RPMI7951 (cell line): ENCODE results near the gene SPINK1. TPM values are rescaled to one million over a fixed set of nuclear protein-coding genes. Genes with fewer than 3 reads are reported as not detected.
A peak's percentile ranks its signal among the peaks of the same experiment; 100 is the strongest.
"Not testable (repeated sequence)": the region's sequence is repeated elsewhere in the genome, so short reads cannot be mapped to it uniquely, and the experiment has no call there.

ENCODE experiments used
- DNase-seq: peaks from one replicate; pipeline ENCODE4 v3.0.0-alpha.2; 2012; ENCODE audit warnings: low read depth
- total RNA-seq: library from RNA; depleted of rRNA; stranded (reverse); fragments of >200 nt; shearing (Covaris generic); gene quantifications from 2 replicates; pipeline ENCODE4 v1.2.3, GENCODE V29; 2014

SPINK1 gene
- total RNA-seq, 1 experiment from 2014 or later: not detected

DNA sequence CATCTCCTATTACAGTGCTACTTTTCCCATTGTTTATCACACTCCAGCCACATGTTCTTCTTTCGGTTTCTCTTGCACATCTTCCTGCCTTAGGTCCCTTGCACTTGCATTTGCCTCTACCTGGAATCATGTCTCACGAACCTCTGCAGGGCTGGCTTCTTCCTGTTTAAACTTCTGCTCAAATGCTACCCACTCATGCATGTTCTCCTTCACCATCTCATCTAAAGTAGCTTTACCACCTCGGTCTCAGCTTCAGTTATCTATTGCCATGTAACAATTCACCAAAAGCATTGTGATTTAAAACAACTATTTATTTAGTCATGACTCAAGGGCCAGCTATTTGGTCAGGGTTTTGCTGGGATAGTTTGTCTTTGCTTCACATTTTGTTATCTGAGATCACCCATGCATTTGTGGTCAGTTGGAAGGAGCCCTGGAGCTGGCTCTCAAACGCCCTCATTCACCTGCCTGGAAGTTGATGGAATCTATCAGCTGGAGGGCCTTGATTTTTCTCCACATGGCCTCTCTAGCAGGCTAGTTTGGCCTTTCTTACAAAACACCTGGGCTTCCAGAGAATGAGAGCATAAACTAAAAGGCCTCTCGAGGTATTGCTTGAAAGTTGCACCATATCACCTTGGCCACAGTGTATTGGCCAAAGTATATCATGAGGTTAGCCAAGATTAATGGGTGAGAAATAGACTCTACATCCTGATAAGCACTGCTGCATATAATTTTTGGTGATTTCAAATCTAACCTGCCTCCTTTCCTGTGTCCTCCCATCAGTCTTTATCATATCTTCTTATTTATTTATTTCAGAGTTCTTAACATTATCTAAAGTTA is 21.4 kb downstream of the SPINK1 start:
- DNase-seq: no peak

DNA sequence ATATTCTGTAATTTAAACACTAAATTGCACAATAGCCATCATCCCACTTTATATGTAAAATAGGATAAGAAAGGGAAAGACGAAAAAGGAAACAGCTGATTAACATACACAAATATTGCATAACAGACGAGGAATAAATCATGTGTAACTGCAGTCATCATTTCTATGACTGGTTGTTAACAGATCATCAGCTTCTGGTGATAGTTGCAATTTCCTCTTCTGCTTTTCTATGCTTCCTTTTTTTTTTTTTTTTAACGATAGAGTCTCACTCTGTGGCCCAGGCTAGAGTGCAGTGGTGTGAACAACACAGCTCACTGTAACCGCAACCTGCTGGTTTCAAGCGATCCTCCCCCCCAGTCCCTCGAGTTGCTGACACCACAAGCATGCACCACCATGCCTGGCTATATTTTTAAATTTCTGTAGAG is 26.4 kb downstream of the SPINK1 start:
- no peak for DNase-seq

DNA sequence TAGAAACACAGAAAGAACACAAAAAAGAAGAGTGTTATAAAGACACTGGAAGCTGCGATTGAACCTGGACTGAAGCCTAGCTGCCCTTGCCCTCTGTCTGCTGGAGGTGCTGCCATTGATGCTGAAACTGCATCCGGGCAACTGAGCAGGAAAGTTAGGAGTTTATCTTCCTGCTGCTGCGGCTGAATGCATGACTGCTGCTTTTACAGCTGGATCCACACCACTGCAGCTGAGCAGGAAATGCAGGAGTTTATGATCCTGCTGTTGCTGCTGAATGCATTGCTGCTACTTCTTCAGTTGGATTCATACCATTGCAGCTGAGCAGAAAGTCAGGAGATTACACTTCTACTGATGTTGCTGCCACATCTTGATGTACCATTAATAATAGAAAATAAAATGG is 27.1 kb downstream of the SPINK1 start:
- no peak for DNase-seq

DNA sequence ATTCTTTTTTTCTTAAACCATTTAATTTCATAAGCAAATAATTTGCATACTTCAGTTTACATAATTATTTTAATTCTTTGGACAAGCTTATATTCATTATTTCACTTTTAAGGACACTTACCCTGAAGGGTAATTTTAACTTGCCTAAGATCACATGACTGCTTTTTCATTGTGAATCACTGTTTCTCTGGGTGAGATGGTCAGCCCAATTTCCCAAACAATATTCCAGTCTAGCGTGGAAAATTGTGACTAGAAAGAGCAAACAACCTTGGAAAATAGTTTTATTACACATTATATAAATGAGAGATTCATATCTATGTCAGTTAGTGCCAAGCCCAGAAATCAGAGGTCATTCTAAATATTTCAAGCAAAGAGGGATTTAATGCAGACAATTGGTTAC is 27.5 kb downstream of the SPINK1 start:
- DNase-seq: no peak

DNA sequence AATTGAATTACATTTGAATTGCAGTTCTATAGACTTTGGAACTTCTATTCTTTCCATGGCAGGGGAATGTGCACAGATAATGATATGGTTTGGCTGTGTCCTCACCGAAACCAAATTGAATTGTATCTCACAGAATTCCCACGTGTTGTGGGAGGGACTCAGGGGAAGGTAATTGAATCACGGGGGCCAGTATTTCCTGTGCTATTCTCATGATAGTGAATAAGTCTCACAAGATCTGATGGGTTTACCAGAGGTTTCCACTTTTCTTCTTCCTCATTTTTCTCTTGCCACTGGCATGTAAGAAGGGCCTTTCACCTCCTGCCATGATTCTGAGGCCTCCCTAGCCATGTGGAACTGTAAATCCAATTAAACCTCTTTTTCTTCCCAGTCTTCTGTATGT is 28.3 kb downstream of the SPINK1 start:
- DNase-seq: not testable (repeated sequence)

DNA sequence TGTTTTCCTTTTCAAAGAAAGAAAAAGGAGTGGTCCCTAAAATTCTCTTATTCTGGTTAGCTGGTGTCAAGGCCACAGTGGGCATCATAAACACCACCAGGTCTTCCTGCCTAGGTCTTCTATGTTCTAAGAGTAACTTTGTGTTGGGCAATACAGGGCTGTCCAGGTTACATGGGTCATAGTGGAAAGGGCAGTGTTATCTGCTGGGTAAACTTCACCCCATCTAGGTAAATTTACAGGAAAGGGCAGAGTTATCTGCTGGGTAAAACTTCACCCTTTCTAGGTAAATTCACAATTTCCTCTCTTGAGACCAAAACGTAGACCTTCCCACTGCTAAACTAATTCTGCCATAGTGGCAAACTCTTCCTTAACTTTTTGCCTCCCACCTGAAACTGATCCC is 30.0 kb downstream of the SPINK1 start:
- DNase-seq: no peak

DNA sequence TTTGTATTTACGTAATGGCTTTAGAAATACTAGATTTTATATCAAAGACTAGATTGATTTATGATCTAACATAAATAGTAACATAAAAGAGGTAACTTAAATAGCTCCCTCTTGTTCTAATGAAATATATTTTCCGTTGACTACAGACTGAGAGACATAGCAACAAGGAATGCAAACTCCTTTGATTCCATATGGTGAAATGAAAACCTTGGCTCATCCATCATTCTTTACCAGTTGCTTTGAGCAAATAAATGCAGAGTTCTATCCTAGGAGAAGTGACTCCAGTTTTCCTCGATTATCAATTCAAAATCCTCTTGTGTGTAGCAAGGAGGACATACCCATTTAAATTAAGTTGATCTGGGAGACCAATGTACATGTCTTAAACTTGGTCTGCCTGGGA is 31.0 kb downstream of the SPINK1 start:
- no peak for DNase-seq

DNA sequence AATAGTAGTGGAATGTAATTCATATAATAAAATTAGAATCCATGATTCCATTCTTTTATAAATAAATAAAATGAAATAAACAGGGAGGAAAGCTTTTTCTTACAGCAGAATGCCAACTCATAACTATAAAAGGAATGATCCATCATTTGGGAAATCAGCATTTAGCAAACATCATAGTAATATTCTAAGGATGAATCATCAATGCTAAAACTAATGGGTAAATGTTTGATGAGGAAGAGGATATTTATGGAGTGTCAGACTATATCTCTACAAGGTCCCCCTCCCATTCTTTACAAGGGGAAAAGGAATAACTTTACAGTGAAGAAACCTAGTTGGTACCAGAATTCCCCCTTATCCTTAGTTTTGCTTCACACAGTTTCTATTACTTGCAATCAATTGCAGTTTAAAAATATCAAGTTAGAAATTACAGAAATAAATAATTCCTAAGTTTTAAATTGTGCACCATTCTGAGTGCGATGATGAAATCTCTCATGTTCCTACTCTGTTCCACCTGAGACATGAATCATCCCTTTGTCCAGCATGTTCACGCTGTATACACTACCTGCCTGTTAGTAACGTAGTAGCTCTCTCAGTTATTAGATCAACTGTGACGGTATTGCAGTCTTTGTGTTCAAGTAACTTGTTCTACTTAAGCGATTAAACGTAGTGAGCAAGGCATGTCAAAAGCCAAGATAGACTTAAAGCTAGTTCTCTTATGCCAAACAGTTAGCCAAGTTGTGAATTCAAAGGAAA is 34.7 kb downstream of the SPINK1 start:
- DNase-seq: no peak

DNA sequence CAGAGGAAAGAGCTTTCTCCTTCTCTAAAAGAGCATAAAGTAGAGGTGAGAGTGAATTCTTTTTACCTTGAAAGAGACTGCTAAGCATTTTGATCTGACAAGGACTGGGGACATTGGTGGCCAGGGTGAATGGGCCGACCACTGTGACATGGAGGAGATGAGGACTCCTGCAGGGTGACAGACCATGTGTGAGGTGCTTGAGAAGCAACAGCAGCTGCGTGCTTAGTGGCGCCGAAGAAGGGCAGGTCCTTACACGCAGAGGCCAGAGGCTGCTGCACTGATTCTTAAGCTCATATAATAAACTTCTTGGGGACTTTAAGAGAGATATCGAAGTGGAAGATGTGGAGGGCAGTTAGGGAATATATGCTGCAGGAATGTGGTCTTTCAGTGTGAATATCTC is 40.3 kb downstream of the SPINK1 start:
- DNase-seq: no peak

DNA sequence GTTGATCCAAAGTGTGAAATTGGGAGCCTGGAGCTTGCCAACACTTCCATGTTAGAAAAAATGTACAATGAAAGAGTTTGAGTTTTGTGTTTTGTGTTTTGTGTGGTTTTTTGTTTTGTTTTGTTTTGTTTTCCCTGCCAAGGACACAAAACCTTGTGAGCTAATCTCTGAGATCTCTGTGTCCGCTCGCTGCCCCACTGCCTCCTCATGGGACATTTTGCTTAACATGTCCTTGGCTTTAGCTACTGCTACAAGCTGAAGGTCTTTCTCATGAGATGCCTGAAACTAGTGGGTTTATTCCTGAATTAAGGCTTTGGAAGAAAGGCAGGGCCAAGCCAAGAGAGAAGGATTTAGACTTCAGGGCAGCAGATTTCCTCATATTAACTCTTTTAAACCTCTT is 41.7 kb downstream of the SPINK1 start:
- DNase-seq: no peak

DNA sequence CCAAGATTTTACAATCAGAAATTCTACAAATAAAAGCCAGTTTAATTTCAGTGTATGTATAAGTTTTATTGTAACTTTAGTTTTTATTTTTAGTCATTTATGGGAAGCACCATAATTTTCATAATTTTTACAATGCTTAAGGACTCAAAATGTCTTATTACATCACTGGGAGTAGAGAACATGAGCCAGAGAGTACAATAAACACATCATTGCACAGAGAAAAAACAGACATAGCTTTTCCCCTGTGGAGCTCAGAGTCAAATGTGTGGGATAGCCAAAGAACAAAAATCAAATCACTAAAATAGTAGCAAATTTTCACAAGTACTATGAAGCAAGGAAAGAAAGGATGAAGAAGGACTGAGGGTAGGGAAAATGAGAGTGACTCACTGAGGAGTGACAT is 43.4 kb downstream of the SPINK1 start:
- DNase-seq: no peak

DNA sequence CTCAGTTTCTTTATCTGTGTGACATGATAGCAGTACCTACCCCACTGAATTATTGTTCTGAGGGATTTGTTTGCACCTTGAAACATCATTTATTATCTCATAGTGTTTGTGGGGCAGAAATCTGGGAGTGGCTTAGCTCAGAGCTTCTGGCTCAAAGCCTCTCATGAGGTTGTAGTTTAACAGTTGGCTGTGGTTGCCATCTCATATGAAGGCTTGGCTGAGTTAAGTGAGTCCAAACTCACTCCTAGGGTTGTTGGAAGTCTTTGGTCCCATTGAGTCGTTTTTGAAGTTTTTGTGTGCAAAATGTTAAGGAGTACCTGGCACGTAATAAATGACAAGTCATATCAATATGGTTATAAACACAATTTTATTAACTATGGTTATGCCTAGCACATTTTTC is 45.3 kb downstream of the SPINK1 start:
- DNase-seq: no peak

DNA sequence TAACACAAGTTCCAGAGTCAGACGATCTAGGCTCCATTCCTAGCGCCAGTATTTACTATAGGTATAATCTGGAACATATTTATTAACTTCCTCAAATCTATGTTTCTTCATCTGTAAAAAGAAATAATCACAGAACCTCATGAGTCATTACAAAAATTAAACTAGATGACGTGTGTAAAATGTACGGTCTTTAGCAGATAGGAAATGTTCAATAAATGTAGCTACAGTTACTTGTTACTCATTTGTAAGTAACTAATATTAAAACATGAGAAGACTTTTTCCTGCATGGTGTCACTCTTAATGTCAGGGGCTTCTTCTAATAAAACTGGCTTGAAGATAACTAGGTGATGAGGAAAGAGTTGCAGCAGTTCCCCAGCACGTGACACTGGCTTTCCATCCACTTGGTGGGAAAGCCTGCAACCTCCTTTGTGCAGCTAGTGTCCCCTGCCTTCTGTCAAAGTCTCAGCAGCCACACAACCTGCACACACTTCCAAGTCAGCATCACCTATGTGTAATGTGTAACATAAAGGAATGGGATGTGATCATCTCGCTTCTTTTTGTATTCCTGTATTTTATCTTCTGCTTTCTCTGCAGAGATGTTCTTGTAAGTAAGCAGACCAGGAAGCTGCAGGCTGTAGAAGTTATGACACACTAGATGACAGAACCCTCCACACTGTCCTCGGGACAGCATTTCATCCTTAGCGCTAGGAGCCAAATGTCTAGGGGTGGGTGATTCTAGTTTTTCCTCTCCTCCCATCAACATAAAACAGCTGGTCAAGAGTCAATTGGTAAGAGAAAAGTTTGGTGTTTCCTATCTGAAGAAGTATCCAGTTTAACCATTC is 47.1 kb downstream of the SPINK1 start:
- no peak for DNase-seq

DNA sequence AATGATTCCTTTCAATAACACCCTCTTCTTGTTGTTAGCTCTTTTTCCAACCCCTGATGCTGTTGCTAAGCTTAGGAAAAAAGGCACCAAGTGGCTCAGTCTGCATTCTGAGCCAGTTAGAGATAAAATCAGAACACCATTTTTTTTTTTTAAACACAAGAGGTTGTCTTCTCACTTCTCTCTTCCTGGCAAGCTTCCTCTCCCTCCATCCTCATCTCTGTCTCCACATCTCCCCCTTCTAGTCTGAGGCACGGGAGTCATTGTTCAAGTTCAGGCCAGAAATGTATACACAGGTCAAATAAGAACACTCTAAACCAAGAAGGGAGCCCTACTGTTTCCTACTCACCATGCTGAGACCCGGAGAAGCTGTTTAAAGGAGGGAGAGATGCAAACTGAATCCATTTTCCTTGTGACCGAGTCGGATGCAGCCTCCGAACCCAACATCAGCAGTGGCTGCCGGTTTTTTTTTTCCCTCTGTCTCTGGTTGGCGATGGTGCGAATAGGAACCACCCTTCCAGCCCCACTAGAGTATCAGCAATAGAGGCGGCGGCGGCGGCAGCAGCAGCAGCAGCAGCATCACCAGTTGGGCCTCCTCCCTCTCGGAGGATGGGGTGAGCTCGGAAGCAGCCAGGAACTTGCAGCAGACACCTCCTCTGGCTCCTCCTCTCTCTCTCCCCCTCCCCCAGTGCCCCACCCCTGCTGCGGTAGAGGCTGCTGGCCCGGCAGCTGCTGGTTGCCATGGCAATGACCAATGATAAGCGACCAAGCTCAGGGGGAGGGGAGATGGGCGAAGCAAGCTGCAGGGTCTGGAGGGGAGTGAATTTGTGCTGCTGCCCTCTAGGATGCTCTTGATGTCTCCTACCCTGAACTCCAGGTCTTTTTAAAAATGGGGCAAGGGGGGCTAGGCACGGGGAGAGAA is 49.1 kb downstream of the SPINK1 start, which contains the start of gene JAKMIP2:
JAKMIP2 (minus strand) TSS at position 619 of the 919 bp plus-strand sequence. CDS start 110,922 bp downstream, outside the sequence.
- DNase-seq: peak; percentile 40

DNA sequence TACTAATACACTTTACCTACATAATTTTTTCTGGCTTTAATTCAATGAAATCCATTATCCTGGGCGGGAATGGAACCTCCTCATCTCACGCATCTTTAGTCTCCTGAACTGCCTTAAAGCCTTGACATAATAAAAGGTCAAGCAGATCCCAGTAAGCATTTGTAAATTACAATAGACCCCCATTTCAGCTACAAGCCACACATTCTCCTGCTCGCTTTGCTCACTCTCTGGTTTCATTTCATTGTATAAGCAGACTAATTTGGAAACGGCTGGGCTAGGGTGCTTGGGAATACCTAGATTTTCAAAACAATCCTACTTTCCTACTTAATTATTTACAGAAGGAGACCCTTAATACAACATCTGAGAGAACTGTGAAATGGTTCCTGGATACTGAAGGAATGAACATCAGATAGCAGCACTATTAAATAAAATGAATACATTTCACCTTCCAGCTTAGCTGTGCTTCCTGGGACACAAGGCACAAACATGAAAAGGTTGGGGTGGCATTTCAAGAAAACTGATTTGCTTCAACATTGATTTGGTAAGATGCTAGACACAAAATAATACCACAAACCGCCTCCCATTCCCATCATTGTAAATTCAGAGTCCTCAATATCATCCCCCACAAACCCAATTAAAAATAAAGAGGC is 50.4 kb downstream of the SPINK1 start:
- DNase-seq: no peak

DNA sequence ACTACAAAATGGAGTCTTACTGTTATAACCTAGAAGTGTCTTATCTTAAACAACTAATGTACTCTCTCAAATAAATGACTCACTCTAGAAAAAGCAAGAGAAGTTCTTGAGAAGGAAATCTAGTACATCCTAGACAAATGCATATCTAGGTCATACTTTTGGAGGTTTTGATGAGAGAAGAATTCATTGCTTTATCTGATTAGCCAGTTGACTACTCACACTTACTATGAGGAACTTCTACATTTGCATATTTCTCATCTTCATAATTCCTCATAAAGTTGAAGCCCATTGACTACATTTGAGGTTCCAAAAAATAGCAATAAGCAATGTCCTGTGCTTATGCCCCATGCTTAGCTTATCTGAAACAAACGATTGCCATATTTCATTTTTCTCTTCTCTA is 51.8 kb downstream of the SPINK1 start:
- DNase-seq: no peak

DNA sequence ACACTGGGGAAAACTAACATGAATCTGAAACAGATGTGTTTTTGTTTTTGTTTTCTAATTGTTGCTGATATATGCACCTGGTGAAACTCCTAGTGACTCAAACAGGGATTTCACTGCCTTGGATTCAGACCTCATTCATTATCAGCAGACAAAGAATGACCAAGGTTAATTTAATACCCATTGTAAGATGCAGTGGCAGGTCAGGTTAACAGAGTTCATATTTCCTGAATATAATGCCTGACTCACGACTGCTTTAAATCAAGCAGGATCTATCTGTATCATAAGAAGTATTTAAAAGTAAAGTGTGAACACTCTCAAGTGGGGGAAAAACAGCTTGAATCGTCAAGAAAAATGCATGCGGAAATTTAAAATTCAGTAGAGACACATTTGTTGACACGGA is 54.5 kb downstream of the SPINK1 start:
- DNase-seq: no peak
